Subcutaneous abdominal adipose tissue (tissue), 5 donors: ENCODE measurements around the gene SLC25A34.

Experiments
- H3K27ac ChIP-seq: one replicate; pipeline ENCODE4 v1.7.0; 2013; ENCODE audit warnings: low read depth, mild to moderate bottlenecking, inconsistent platforms, low read length, moderate library complexity
- H3K27me3 ChIP-seq, 5 donors: one replicate each; pipeline ENCODE4 v1.7.0; 2013; ENCODE audit warnings: low read length in 5 of 5, inconsistent platforms in 1 of 5; ENCODE audit not compliant: control insufficient read depth in 5 of 5, insufficient read depth in 4 of 5
- H3K36me3 ChIP-seq, 5 donors: one replicate each; pipeline ENCODE4 v1.7.0; 2013; ENCODE audit warnings: low read length in 5 of 5; ENCODE audit not compliant: control insufficient read depth in 5 of 5, insufficient read depth in 5 of 5
- H3K4me1 ChIP-seq, 5 donors: one replicate each; pipeline ENCODE4 v1.7.0; 2013; ENCODE audit warnings: low read length in 5 of 5, mild to moderate bottlenecking in 3 of 5, moderate library complexity in 1 of 5; ENCODE audit not compliant: control insufficient read depth in 5 of 5, insufficient read depth in 5 of 5
- H3K4me3 ChIP-seq, 5 donors: one replicate each; pipeline ENCODE4 v1.7.0; 2013; ENCODE audit warnings: low read length in 5 of 5, low read depth in 1 of 5
- H3K9ac ChIP-seq, 5 donors: one replicate each; pipeline ENCODE4 v1.7.0; 2013; ENCODE audit warnings: low read length in 5 of 5, mild to moderate bottlenecking in 4 of 5, moderate library complexity in 3 of 5
- H3K9me3 ChIP-seq, 5 donors: one replicate each; pipeline ENCODE4 v1.7.0; 2013; ENCODE audit warnings: low read length in 5 of 5; ENCODE audit not compliant: control insufficient read depth in 5 of 5
- donor health status: healthy.
- donor health status: healthy.
- donor health status: healthy.
- donor health status: healthy.
- donor health status: healthy.

Gene SLC25A34

DNA sequence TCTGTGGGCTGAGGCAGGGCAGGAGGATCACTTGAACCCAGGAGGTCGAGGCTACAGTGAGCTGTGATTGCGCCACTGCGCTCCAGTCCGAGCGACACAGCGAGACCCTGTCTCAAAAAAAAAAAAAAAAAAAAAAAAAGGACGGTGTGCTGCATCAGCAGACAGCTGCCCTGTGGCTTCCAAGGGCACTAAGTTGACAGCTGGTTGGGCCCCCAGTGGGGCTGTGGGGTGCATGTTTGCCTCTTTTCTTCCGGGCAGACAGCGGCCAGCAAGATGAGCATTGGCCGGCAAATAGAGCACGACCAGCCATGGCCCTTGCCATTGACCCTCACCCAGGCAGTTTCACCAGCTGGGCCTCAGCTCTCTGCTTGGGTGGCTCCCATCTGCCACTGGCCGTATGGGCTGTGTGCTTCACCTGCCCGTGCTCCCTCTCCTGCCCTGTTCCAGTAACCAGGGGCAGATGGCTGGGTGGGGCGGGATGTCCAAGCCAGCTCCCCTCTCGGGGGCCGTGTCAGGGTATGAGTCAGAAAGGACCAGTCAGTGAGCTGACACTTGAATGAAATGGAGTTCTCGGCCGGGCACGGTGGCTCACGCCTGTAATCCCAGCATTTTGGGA, 12.3 kb upstream of the SLC25A34 start:
- H3K9me3 ChIP-seq, result no peaks in the 10 kb centered on the region
- peak overlapping the region; percentile 58 for H3K27ac ChIP-seq
- H3K4me3 ChIP-seq, result no peak overlapping the region
- peak overlapping the region in 1 of 5 donors; percentile 42 for H3K9ac ChIP-seq
- H3K4me1 ChIP-seq, result peaks cover 0 to 17% (median 11%) of the 10 kb centered on the region in 5 donors
- no peaks in the 10 kb centered on the region for H3K27me3 ChIP-seq
- peaks cover under 1 to 94% (median 79%) of the 10 kb centered on the region in 5 donors for H3K36me3 ChIP-seq

GRCh38 chr1:15724949-15725880, 10.8 kb upstream of the SLC25A34 start:
- no peaks in the 10 kb centered on the region for H3K27me3 ChIP-seq
- H3K9me3 ChIP-seq, result no peaks in the 10 kb centered on the region
- no peak overlapping the region for H3K4me3 ChIP-seq
- peaks cover 0 to 17% (median 11%) of the 10 kb centered on the region in 5 donors for H3K4me1 ChIP-seq
- peaks cover 0 to 94% (median 79%) of the 10 kb centered on the region in 5 donors for H3K36me3 ChIP-seq
- H3K27ac ChIP-seq, result no peak overlapping the region
- peak overlapping the region in 1 of 5 donors; percentile 13 for H3K9ac ChIP-seq

DNA sequence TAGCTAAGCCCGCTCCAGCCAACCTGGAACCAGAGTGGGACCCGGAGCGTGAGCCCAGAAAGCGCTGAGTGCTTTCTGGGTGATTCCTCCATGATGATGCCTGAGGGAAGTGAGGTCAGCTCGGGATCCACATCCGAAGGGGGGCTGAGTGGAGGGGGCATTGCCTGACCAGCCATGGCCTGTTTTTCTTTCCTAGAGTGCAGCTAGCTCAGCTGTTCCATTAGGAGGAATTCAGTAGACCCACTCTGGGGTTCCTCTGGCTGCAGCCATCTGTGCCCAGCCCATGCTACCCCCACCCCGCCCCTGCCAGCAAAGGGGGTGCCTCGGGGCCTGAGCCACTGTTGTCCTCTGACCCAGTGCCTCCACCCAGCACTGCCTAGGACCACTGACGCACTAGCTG, 9.6 kb upstream of the SLC25A34 start:
- Histone ChIP-seq H3K4me3 (no peak overlapping the region), H3K9ac (no peak overlapping the region), H3K4me1 (peaks cover 0 to 17% (median 11%) of the 10 kb centered on the region in 5 donors), H3K36me3 (peaks cover 0 to 94% (median 79%) of the 10 kb centered on the region in 5 donors), H3K9me3 (no peaks in the 10 kb centered on the region), H3K27ac (no peak overlapping the region), H3K27me3 (no peaks in the 10 kb centered on the region)

- no peaks in the 10 kb centered on the region for H3K27me3 ChIP-seq
- no peak overlapping the region for H3K9ac ChIP-seq
- H3K9me3 ChIP-seq, result no peaks in the 10 kb centered on the region
- peaks cover 0 to 94% (median 82%) of the 10 kb centered on the region in 5 donors for H3K36me3 ChIP-seq
- H3K4me3 ChIP-seq, result no peak overlapping the region
- H3K4me1 ChIP-seq, result peaks cover 0 to 17% (median 11%) of the 10 kb centered on the region in 5 donors
- no peak overlapping the region for H3K27ac ChIP-seq
These were observed 9.0 kb upstream of the SLC25A34 start for GRCh38 chr1:15727021-15727420.

DNA sequence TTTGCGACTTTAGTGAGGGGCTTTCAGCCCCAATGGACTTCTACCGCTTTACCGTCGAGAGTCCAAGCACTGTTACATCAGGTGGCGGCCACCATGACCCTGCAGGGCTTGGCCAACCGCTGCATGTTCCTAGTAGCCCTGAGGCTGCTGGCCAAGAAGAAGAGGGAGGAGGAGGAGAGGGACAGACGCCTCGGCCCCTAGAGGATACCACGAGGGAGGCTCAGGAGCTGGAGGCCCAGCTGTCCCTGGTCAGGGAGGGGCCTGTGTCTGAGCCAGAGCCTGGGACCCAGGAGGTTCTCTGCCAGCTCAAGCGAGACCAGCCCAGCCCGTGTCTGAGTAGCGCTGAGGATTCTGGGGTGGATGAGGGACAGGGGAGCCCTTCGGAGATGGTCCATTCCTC, 8.6 kb upstream of the SLC25A34 start:
- Histone ChIP-seq H3K4me3 (no peak overlapping the region), H3K9me3 (no peaks in the 10 kb centered on the region), H3K9ac (no peak overlapping the region), H3K27me3 (no peaks in the 10 kb centered on the region), H3K4me1 (peaks cover 0 to 15% (median 11%) of the 10 kb centered on the region in 5 donors), H3K36me3 (peaks cover 0 to 96% (median 84%) of the 10 kb centered on the region in 5 donors), H3K27ac (no peak overlapping the region)

GRCh38 chr1:15727866-15728534, 8.1 kb upstream of the SLC25A34 start:
- peaks cover 0 to 96% (median 84%) of the 10 kb centered on the region in 5 donors for H3K36me3 ChIP-seq
- no peaks in the 10 kb centered on the region for H3K27me3 ChIP-seq
- H3K4me3 ChIP-seq, result no peak overlapping the region
- no peaks in the 10 kb centered on the region for H3K9me3 ChIP-seq
- H3K27ac ChIP-seq, result no peak overlapping the region
- H3K9ac ChIP-seq, result no peak overlapping the region
- H3K4me1 ChIP-seq, result peaks cover 0 to 9% (median 7%) of the 10 kb centered on the region in 5 donors

DNA sequence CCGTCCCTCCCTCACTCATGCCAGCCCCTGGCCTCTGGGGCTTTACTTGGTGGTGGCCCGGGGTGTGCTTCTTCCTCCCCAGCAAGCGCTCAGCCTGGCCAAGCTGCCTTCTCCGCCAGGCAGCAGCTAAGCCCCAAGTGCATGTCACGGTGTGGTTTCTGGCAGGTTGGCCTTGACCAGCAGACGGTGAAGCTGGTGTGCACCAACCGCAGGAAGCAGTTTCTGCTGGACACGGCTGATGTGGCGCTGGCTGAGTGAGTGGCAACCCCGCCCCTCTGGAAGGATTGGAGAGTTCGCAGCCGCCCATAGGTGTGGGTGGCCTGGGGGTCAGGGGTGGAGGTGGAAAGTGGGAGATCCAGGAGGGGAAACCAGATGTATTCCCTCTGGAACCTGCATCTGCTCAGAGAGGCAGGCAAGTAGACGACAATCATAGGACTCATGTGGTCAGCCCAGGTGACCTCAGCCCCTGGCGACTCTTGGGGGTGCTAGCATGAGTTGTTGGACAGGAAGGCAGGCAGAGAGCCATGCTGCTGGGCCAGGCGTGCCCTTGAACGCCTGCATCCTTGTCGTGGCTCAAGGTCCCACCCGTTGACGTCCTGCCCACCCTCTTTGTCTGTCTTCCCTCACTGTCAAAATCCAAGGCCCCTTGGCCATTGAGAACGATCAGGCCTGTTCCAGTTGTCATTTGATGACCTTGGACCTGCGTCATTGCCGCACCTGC, 7.0 kb upstream of the SLC25A34 start:
- Histone ChIP-seq H3K4me3 (no peak overlapping the region), H3K27ac (no peak overlapping the region)

GRCh38 chr1:15730423-15730822, 5.6 kb upstream of the SLC25A34 start:
- Histone ChIP-seq H3K27ac (no peak overlapping the region), H3K9ac (no peak overlapping the region), H3K27me3 (no peaks in the 10 kb centered on the region), H3K4me3 (no peak overlapping the region), H3K4me1 (peaks cover 0 to 9% (median 8%) of the 10 kb centered on the region in 5 donors), H3K9me3 (no peaks in the 10 kb centered on the region), H3K36me3 (peaks cover 0 to 98% (median 94%) of the 10 kb centered on the region in 5 donors)

More for the DNA sequence above, 7.0 kb upstream of the SLC25A34 start:
- no peaks in the 10 kb centered on the region for H3K27me3 ChIP-seq
- no peaks in the 10 kb centered on the region for H3K4me1 ChIP-seq
- H3K9ac ChIP-seq, result no peak overlapping the region
- H3K36me3 ChIP-seq, result peaks cover 0 to 97% (median 91%) of the 10 kb centered on the region in 5 donors
- H3K9me3 ChIP-seq, result no peaks in the 10 kb centered on the region

DNA sequence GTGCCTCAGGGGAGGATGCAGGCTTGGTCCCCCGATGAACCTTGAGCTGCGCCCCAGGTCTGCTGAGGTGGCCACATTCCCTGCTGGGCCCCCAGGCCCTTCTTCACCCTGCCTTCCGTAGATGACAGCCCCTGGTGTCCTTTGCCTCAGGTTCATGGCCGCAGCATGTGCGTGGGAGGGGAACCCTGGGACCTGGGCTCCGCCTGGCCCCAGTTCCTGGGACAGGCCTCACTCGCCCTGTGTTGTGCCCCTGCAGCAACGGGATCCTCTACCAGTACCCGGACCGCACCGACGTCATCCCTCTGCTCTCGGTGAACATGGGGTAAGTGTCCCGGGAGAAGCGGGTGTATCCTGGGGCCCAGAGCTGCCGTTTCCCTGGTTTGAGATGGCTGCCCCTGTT, 5.1 kb upstream of the SLC25A34 start:
- Histone ChIP-seq H3K36me3 (peaks cover 0 to 95% (median 89%) of the 10 kb centered on the region in 5 donors), H3K4me1 (peaks cover 0 to 14% (median 10%) of the 10 kb centered on the region in 5 donors), H3K4me3 (no peak overlapping the region), H3K27me3 (no peaks in the 10 kb centered on the region), H3K27ac (no peak overlapping the region), H3K9me3 (no peaks in the 10 kb centered on the region), H3K9ac (no peak overlapping the region)
